Activated naive CD8-positive, alpha-beta T cell (primary cell): Measurements from ENCODE around the gene GIMAP1.
A peak's percentile ranks its signal among the peaks of the same experiment; 100 is the strongest.

Experiments
- H3K27ac Mint-ChIP-seq: one replicate; pipeline ENCODE4 v1.8.0; 2021; ENCODE audit warnings: mixed read lengths
- H3K27me3 Mint-ChIP-seq: one replicate; pipeline ENCODE4 v1.8.0; 2021; ENCODE audit warnings: mixed read lengths
- H3K36me3 Mint-ChIP-seq: one replicate; pipeline ENCODE4 v1.8.0; 2021; ENCODE audit warnings: mixed read lengths
- H3K4me1 Mint-ChIP-seq: one replicate; pipeline ENCODE4 v1.8.0; 2021; ENCODE audit warnings: low read depth, mixed read lengths
- H3K4me3 Mint-ChIP-seq: one replicate; pipeline ENCODE4 v1.8.0; 2021; ENCODE audit warnings: mild to moderate bottlenecking, mixed read lengths
- H3K9me3 Mint-ChIP-seq: one replicate; pipeline ENCODE4 v1.8.0; 2021; ENCODE audit warnings: low read depth, mixed read lengths

The GIMAP1 gene

GRCh38 chr7:150734254-150734653 lies 17.8 kb downstream of the GIMAP1 start:
- peak overlapping the region; percentile 99 for H3K27ac Mint-ChIP-seq

GRCh38 chr7:150735596-150736358 lies 19.4 kb downstream of the GIMAP1 start:
- Mint-ChIP-seq H3K4me1 (peaks cover 81% of the 10 kb centered on the region), H3K4me3 (peak overlapping the region; percentile 97), H3K27ac (peak overlapping the region; percentile 99), H3K27me3 (no peaks in the 10 kb centered on the region), H3K9me3 (no peaks in the 10 kb centered on the region), H3K36me3 (peaks cover 15% of the 10 kb centered on the region)

More at GRCh38 chr7:150734254-150734653, 17.8 kb downstream of the GIMAP1 start:
- no peaks in the 10 kb centered on the region for H3K9me3 Mint-ChIP-seq
- H3K4me3 Mint-ChIP-seq = no peak overlapping the region
- no peaks in the 10 kb centered on the region for H3K27me3 Mint-ChIP-seq
- peaks cover 4% of the 10 kb centered on the region for H3K36me3 Mint-ChIP-seq
- H3K4me1 Mint-ChIP-seq = peaks cover 81% of the 10 kb centered on the region

GRCh38 chr7:150736864-150737263 lies 20.5 kb downstream of the GIMAP1 start:
- Mint-ChIP-seq H3K27ac (peak overlapping the region; percentile 99), H3K4me1 (peaks cover 83% of the 10 kb centered on the region), H3K27me3 (no peaks in the 10 kb centered on the region), H3K4me3 (peak overlapping the region; percentile 97), H3K36me3 (peaks cover 22% of the 10 kb centered on the region), H3K9me3 (no peaks in the 10 kb centered on the region)

DNA sequence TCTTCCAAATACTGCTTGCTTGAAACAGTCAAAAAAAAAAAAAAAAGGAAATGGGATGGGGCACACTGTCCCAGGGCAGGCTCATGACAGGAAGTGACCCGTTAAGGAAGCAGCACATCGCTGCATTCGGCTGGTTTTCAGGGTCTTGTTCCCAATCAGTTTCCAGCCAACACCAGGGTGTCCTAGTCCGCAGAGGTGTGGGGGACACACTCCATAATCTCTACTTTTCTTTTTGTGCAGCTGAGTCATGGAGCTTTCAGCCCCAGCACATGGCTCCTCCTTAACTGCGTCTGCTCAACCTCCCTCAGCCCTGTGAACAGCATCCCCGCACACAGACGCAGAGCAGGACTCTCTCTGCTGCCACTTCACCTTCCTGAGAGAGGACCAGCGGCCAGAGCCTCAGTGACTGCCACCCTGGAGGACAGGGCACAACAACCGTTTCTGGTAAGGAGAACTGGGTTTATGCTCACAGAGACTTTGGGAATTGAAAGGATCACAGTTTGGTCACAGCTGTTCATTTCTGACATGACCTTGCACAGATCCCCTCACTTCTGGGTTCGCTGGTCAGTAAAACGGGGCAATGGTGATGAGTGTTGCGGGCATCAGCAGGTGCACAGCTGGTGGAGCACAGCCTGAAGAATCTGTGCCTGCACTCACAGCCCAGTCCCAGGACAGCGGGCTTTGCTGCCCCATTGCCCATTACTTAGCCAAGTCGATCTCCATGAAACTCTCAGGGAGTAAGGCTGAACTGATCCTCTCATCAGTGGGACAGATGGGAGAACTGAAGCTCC lies 21.0 kb downstream of the GIMAP1 start, which contains the start of gene GIMAP5:
TSS of gene GIMAP5 (plus strand) at position 154 of the 791 bp plus-strand sequence. CDS start 3,467 bp downstream, outside the sequence.
- Mint-ChIP-seq H3K27me3 (no peaks in the 10 kb centered on the region), H3K27ac (peak within 1 kb of the TSS; percentile 99), H3K36me3 (peaks cover 27% of the 10 kb centered on the region), H3K9me3 (no peaks in the 10 kb centered on the region), H3K4me3 (peak within 1 kb of the TSS; percentile 97), H3K4me1 (peaks cover 83% of the 10 kb centered on the region)

- H3K4me3 Mint-ChIP-seq = peak overlapping the region; percentile 97
- H3K36me3 Mint-ChIP-seq = peaks cover 31% of the 10 kb centered on the region
- H3K27me3 Mint-ChIP-seq = no peaks in the 10 kb centered on the region
- H3K4me1 Mint-ChIP-seq = peaks cover 83% of the 10 kb centered on the region
- no peaks in the 10 kb centered on the region for H3K9me3 Mint-ChIP-seq
- peak overlapping the region; percentile 99 for H3K27ac Mint-ChIP-seq
Measured at GRCh38 chr7:150738092-150738491, 21.7 kb downstream of the GIMAP1 start.

GRCh38 chr7:150738591-150739001 lies 22.2 kb downstream of the GIMAP1 start:
- H3K27me3 Mint-ChIP-seq = no peaks in the 10 kb centered on the region
- peak overlapping the region; percentile 97 for H3K4me3 Mint-ChIP-seq
- H3K27ac Mint-ChIP-seq = peak overlapping the region; percentile 99
- peaks cover 31% of the 10 kb centered on the region for H3K36me3 Mint-ChIP-seq
- H3K9me3 Mint-ChIP-seq = no peaks in the 10 kb centered on the region
- peaks cover 83% of the 10 kb centered on the region for H3K4me1 Mint-ChIP-seq

- no peaks in the 10 kb centered on the region for H3K27me3 Mint-ChIP-seq
- peaks cover 83% of the 10 kb centered on the region for H3K4me1 Mint-ChIP-seq
- peak overlapping the region; percentile 99 for H3K27ac Mint-ChIP-seq
- H3K36me3 Mint-ChIP-seq = peaks cover 33% of the 10 kb centered on the region
- H3K4me3 Mint-ChIP-seq = peak overlapping the region; percentile 97
- no peaks in the 10 kb centered on the region for H3K9me3 Mint-ChIP-seq
Measured at GRCh38 chr7:150739033-150739432, 22.6 kb downstream of the GIMAP1 start.

DNA sequence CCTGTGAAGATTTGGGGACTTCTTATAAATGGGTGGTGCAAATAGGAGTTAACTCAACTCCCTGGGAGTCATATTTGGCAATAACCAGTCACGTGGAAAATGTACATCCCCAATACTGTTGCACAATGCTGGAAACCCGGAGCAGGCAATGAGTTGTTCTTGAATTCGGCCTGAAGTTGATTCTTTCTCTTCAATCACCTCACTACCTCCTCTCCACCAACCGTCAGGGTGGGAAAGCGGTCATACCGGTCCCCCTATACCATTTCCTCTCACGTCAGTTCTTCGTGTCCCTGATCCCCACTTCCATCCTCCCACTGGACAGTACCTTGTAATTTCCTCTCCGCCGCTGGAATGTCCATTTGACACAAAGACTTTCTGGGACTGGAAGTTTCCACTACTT lies 23.6 kb downstream of the GIMAP1 start:
- Mint-ChIP-seq H3K4me3 (peak overlapping the region; percentile 97), H3K27ac (peak overlapping the region; percentile 99), H3K27me3 (no peaks in the 10 kb centered on the region), H3K9me3 (no peaks in the 10 kb centered on the region), H3K4me1 (peaks cover 83% of the 10 kb centered on the region), H3K36me3 (peaks cover 37% of the 10 kb centered on the region)

GRCh38 chr7:150742286-150742968 lies 26.0 kb downstream of the GIMAP1 start:
- Mint-ChIP-seq H3K4me3 (peak overlapping the region; percentile 97), H3K9me3 (no peaks in the 10 kb centered on the region), H3K36me3 (peaks cover 37% of the 10 kb centered on the region), H3K27me3 (no peaks in the 10 kb centered on the region), H3K27ac (peak overlapping the region; percentile 99), H3K4me1 (peaks cover 84% of the 10 kb centered on the region)

GRCh38 chr7:150744041-150744656 lies 27.7 kb downstream of the GIMAP1 start:
- peaks cover 97% of the 10 kb centered on the region for H3K4me1 Mint-ChIP-seq
- peak overlapping the region; percentile 99 for H3K27ac Mint-ChIP-seq
- H3K9me3 Mint-ChIP-seq = no peaks in the 10 kb centered on the region
- H3K27me3 Mint-ChIP-seq = no peaks in the 10 kb centered on the region
- H3K4me3 Mint-ChIP-seq = peak overlapping the region; percentile 97
- peaks cover 36% of the 10 kb centered on the region for H3K36me3 Mint-ChIP-seq

DNA sequence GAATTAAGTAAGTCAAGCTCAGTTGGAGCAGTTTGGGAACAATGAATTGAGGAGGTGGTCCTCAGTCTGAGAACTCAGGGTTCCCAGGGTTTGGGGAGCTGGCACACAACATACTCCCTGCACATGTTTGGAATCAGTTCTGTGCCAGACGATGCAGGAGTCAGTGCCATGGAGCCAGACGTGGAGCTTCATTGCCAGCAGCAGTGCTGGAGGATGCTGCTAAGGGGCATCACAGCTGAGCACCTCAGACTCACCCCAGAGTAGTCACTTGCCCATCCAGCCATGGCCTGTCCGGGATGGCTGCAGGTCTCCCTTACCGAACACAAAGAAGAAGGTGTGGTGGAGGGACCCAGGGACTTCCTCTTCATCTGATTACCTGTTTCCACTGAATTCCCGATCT lies 28.7 kb downstream of the GIMAP1 start:
- Mint-ChIP-seq H3K4me1 (peaks cover 99% of the 10 kb centered on the region), H3K9me3 (no peaks in the 10 kb centered on the region), H3K36me3 (peaks cover 31% of the 10 kb centered on the region), H3K4me3 (peak overlapping the region; percentile 97), H3K27ac (peak overlapping the region; percentile 99), H3K27me3 (no peaks in the 10 kb centered on the region)

DNA sequence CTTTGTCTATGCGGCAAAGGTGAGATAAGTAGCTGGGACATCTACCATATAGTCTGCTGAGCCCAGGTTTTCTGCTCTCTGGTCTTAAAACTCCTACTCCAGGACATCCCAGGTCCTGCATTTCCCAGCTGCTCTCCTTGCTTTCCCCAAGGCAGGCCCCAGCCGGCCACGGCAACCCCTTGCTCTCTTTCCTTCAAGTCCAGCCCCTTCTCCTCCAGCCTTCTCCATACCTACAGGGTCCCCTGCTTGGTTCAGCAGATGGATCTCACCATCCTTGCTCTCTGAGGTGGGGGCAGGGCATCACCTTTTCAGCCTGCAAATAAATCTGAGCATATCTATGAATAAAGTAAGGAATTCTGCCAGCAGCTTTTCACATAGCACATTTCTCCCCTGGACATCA lies 29.5 kb downstream of the GIMAP1 start:
- Mint-ChIP-seq H3K4me1 (peaks cover 99% of the 10 kb centered on the region), H3K9me3 (no peaks in the 10 kb centered on the region), H3K27ac (peak overlapping the region; percentile 99), H3K27me3 (no peaks in the 10 kb centered on the region), H3K4me3 (peak overlapping the region; percentile 97), H3K36me3 (peaks cover 27% of the 10 kb centered on the region)

- Mint-ChIP-seq H3K27ac (peak overlapping the region; percentile 89), H3K4me1 (peaks cover 96% of the 10 kb centered on the region), H3K9me3 (no peaks in the 10 kb centered on the region), H3K27me3 (no peaks in the 10 kb centered on the region), H3K4me3 (peak overlapping the region; percentile 66), H3K36me3 (peaks cover 20% of the 10 kb centered on the region)
Measured at GRCh38 chr7:150746921-150747320, 30.5 kb downstream of the GIMAP1 start.

DNA sequence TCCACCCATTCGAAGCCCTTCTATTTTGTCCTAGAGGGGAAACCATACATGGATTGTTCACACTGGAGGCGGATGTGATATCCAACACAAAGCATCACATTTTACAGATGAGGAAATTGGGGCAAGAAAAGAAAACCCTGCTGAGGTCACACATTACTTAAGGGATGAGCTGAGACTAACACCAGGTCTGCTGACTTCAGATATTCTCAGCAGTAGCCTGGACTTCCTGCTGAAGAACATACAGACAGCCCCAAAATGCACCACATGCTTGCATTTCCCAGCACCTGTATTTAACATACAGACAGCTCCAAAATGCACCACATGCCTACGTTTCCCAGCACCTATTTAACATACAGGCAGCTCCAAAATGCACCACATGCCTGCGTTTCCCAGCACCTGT lies 32.0 kb downstream of the GIMAP1 start:
- Mint-ChIP-seq H3K9me3 (no peaks in the 10 kb centered on the region), H3K4me3 (peak overlapping the region; percentile 65), H3K4me1 (peaks cover 95% of the 10 kb centered on the region), H3K27ac (peak overlapping the region; percentile 89), H3K27me3 (no peaks in the 10 kb centered on the region), H3K36me3 (peaks cover 12% of the 10 kb centered on the region)
